Fibroblast of lung (primary cell): ENCODE results near the gene RNFT2. TPM values are rescaled to one million over a fixed set of nuclear protein-coding genes. Genes with fewer than 3 reads are reported as not detected.
A peak's percentile ranks its signal among the peaks of the same experiment; 100 is the strongest.

Source experiments
- DNase-seq, 2 donors: peaks; one replicate each; pipeline versions ENCODE4 v3.0.0 to v3.0.0-alpha.2; 2010; ENCODE audit warnings: low read depth in 2 of 2
- H2AFZ ChIP-seq: 2 replicates; pipeline ENCODE4 v1.5.1; 2012; ENCODE audit warnings: low read length, control low read depth, inconsistent platforms
- H3K27ac ChIP-seq: 2 replicates; pipeline ENCODE4 v1.5.1; 2011; ENCODE audit warnings: low read length, control low read depth; ENCODE audit not compliant: insufficient read depth
- H3K27me3 ChIP-seq: 2 replicates; pipeline ENCODE4 v1.5.1; 2011; ENCODE audit warnings: mild to moderate bottlenecking, low read length; ENCODE audit not compliant: control insufficient read depth, insufficient read depth
- H3K36me3 ChIP-seq: 2 replicates; pipeline ENCODE4 v1.5.1; 2011; ENCODE audit warnings: low read length; ENCODE audit not compliant: control insufficient read depth, insufficient read depth
- H3K4me1 ChIP-seq: 2 replicates; pipeline ENCODE4 v1.5.1; 2011; ENCODE audit warnings: low read length; ENCODE audit not compliant: control insufficient read depth, insufficient read depth; ENCODE audit errors: extremely low read depth
- H3K4me2 ChIP-seq: 2 replicates; pipeline ENCODE4 v1.5.1; 2011; ENCODE audit warnings: low read length, control low read depth; ENCODE audit not compliant: insufficient read depth; ENCODE audit errors: extremely low read depth
- H3K4me3 ChIP-seq, 4 experiments: fragments of 200-600 bp in 1 of 4; sonication (generic) in 1 of 4; replicated peaks in 1 of 4; 2 replicates each; pipeline ENCODE4 v1.5.1; 2011 to 2016; ENCODE audit warnings: low read length in 4 of 4, low read depth in 3 of 4, mild to moderate bottlenecking in 3 of 4, control low read depth in 2 of 4, inconsistent platforms in 1 of 4, mixed read lengths in 1 of 4; ENCODE audit not compliant: insufficient read depth in 1 of 4; ENCODE audit errors: control extremely low read depth in 1 of 4
- H3K79me2 ChIP-seq: 2 replicates; pipeline ENCODE4 v1.5.1; 2012; ENCODE audit warnings: mild to moderate bottlenecking, low read length, inconsistent platforms; ENCODE audit not compliant: control insufficient read depth, insufficient read depth
- H3K9ac ChIP-seq: 2 replicates; pipeline ENCODE4 v1.5.1; 2011; ENCODE audit warnings: mild to moderate bottlenecking, low read length, control low read depth; ENCODE audit not compliant: insufficient read depth
- H3K9me3 ChIP-seq: 2 replicates; pipeline ENCODE4 v1.5.1; 2012; ENCODE audit warnings: low read depth, low read length; ENCODE audit not compliant: control insufficient read depth, insufficient read depth
- H4K20me1 ChIP-seq: 2 replicates; pipeline ENCODE4 v1.5.1; 2011; ENCODE audit warnings: low read length; ENCODE audit not compliant: control insufficient read depth, insufficient read depth; ENCODE audit errors: extremely low read depth
- CTCF ChIP-seq, 2 donors: IDR thresholded peaks in 1 of 2; conservative IDR thresholded peaks in 1 of 2; 1 replicate in 1 of 2; 2 replicates in 1 of 2; pipeline ENCODE4 v1.5.1; 2011 to 2012; ENCODE audit warnings: low read length in 2 of 2, control low read depth in 1 of 2, inconsistent platforms in 1 of 2, low read depth in 1 of 2, mild to moderate bottlenecking in 1 of 2
- EZH2 ChIP-seq: IDR thresholded peaks from 2 replicates; pipeline ENCODE4 v1.5.1; 2012; ENCODE audit warnings: low read length, control low read depth, mild to moderate bottlenecking; ENCODE audit errors: missing control alignments
- polyA plus RNA-seq, 2 donors: library from polyadenylated mRNA; depleted of rRNA in 1 of 2; stranded (reverse) in 1 of 2; unstranded in 1 of 2; fragments of >200 nt; gene quantifications; 2 replicates each; pipeline ENCODE4 v1.2.1, GENCODE V29; 2011 to 2012; ENCODE audit warnings: missing spikeins in 1 of 2
- total RNA-seq: library from RNA; depleted of rRNA; stranded (reverse); fragments of >200 nt; gene quantifications from 2 replicates; pipeline ENCODE4 v1.2.1, GENCODE V29; 2014

RNFT2 gene
- total and polyA plus RNA-seq, 2 donors (not counting 1 experiment from before 2014, with no cell fraction given) = 0.95 to 3.1 TPM

GRCh38 chr12:116773276-116773731 lies 35.2 kb downstream of the RNFT2 start:
- TF ChIP-seq EZH2 (no peak), CTCF (conservative IDR thresholded peaks at IDR 0.05 in 1 of 2, IDR thresholded peaks at IDR 0.05 in 1 of 2; ENCODE audit: low read depth in 1 of 2, low read length in 2 of 2) (peak in 1 of 2 donors; percentile 6)
- H3K9me3 ChIP-seq = no peaks in the 10 kb centered on the region
- no peaks in the 10 kb centered on the region for H3K27me3 ChIP-seq
- no peaks in the 10 kb centered on the region for H3K79me2 ChIP-seq
- H3K36me3 ChIP-seq = no peaks in the 10 kb centered on the region
- H3K4me2 ChIP-seq = no peak overlapping the region
- H3K9ac ChIP-seq = no peak overlapping the region
- H2AFZ ChIP-seq = no peak overlapping the region
- H4K20me1 ChIP-seq = no peaks in the 10 kb centered on the region
- H3K4me3 ChIP-seq = no peak overlapping the region
- no peaks in the 10 kb centered on the region for H3K4me1 ChIP-seq
- DNase-seq = no peak
- no peak overlapping the region for H3K27ac ChIP-seq

GRCh38 chr12:116774020-116774419 lies 35.9 kb downstream of the RNFT2 start:
- H4K20me1 ChIP-seq = no peaks in the 10 kb centered on the region
- H3K9me3 ChIP-seq = no peaks in the 10 kb centered on the region
- no peak for DNase-seq
- no peaks in the 10 kb centered on the region for H3K27me3 ChIP-seq
- H3K79me2 ChIP-seq = no peaks in the 10 kb centered on the region
- H3K9ac ChIP-seq = no peak overlapping the region
- H3K4me3 ChIP-seq = no peak overlapping the region
- no peak overlapping the region for H3K27ac ChIP-seq
- H3K36me3 ChIP-seq = no peaks in the 10 kb centered on the region
- no peaks in the 10 kb centered on the region for H3K4me1 ChIP-seq
- no peak overlapping the region for H3K4me2 ChIP-seq
- TF ChIP-seq CTCF (conservative IDR thresholded peaks at IDR 0.05 in 1 of 2, IDR thresholded peaks at IDR 0.05 in 1 of 2; ENCODE audit: low read depth in 1 of 2, low read length in 2 of 2) (no peak), EZH2 (no peak)
- H2AFZ ChIP-seq = no peak overlapping the region

- Histone ChIP-seq H3K9me3 (no peaks in the 10 kb centered on the region), H3K27ac (no peak overlapping the region), H3K36me3 (no peaks in the 10 kb centered on the region), H2AFZ (no peak overlapping the region), H4K20me1 (no peaks in the 10 kb centered on the region), H3K4me1 (no peaks in the 10 kb centered on the region), H3K4me2 (no peak overlapping the region), H3K9ac (no peak overlapping the region), H3K4me3 (no peak overlapping the region), H3K27me3 (no peaks in the 10 kb centered on the region), H3K79me2 (no peaks in the 10 kb centered on the region)
- TF ChIP-seq CTCF (conservative IDR thresholded peaks at IDR 0.05 in 1 of 2, IDR thresholded peaks at IDR 0.05 in 1 of 2; ENCODE audit: low read depth in 1 of 2, low read length in 2 of 2) = no peak
- no peak for TF ChIP-seq EZH2
- no peak for DNase-seq
Observed at GRCh38 chr12:116777245-116777644, 39.1 kb downstream of the RNFT2 start.
